K562 (cell line): ENCODE data around the gene ZNF564. TPM values are rescaled to one million over a fixed set of nuclear protein-coding genes. Genes with fewer than 3 reads are reported as not detected.

Source experiments
- CBX5 ChIP-seq: IDR thresholded peaks from 2 replicates; pipeline ENCODE4 v1.6.1; 2014; ENCODE audit warnings: low read depth, borderline replicate concordance
- CEBPG ChIP-seq, 3 experiments: fragments of 200-800 bp in 1 of 3; sonication (Bioruptor generic) in 1 of 3; sonication (generic) in 1 of 3; formaldehyde crosslinking in 1 of 3; IDR thresholded peaks in 2 of 3; conservative IDR thresholded peaks in 1 of 3; 2 replicates each; pipeline versions ENCODE4 v1.6.1 to v1.8.0; 2016 to 2022; ENCODE audit warnings: missing compliant biosample characterization in 2 of 3, missing genetic modification characterization in 2 of 3, mild to moderate bottlenecking in 1 of 3, missing genetic modification reagents in 1 of 3
- CHCHD3 ChIP-seq: fragments of 250-450 bp; sonication (Bioruptor Pico); IDR thresholded peaks from 2 replicates; pipeline ENCODE4 v2.1.2; 2022; ENCODE audit warnings: mild to moderate bottlenecking
- EWSR1 ChIP-seq: fragments of 450-650 bp; IDR thresholded peaks from 2 replicates; pipeline ENCODE4 v1.6.1; 2018; ENCODE audit warnings: borderline replicate concordance, mild to moderate bottlenecking, low read depth, moderate library complexity; ENCODE audit not compliant: partially characterized antibody
- HIVEP1 ChIP-seq: fragments of 250-450 bp; sonication (Bioruptor Pico); IDR thresholded peaks from 2 replicates; pipeline ENCODE4 v1.4.0; 2020; ENCODE audit warnings: mild to moderate bottlenecking
- MXI1 ChIP-seq: IDR thresholded peaks from 2 replicates; pipeline ENCODE4 v1.6.1; 2011; ENCODE audit warnings: low read depth, mild to moderate bottlenecking, improper control_type of control experiment, low read length
- NR2F6 ChIP-seq: fragments of 450-650 bp; formaldehyde crosslinking; IDR thresholded peaks from 2 replicates; pipeline ENCODE4 v1.4.0; 2020; ENCODE audit warnings: mild to moderate bottlenecking
- SMARCA5 ChIP-seq: fragments of 450-650 bp; IDR thresholded peaks from 2 replicates; pipeline ENCODE4 v1.6.1; 2016
- SNRNP70 ChIP-seq: fragments of 200-400 bp; formaldehyde crosslinking; optimal IDR thresholded peaks from 2 replicates; pipeline ENCODE3; 2017; ENCODE audit warnings: low read depth, low read length
- STAG1 ChIP-seq: sonication (generic); formaldehyde crosslinking; IDR thresholded peaks from 2 replicates; pipeline ENCODE4 v1.5.0; 2020; ENCODE audit warnings: missing genetic modification reagents, borderline replicate concordance
- TBL1XR1 ChIP-seq, 2 experiments: IDR thresholded peaks; 2 replicates each; pipeline ENCODE4 v1.6.1; 2012; ENCODE audit warnings: improper control_type of control experiment in 2 of 2, low read length in 2 of 2, mild to moderate bottlenecking in 1 of 2
- ZKSCAN8 ChIP-seq: fragments of 200-800 bp; sonication (Bioruptor generic); IDR thresholded peaks from 2 replicates; pipeline ENCODE4 v1.6.1; 2016; ENCODE audit warnings: missing genetic modification characterization, missing compliant biosample characterization
- ZNF165 ChIP-seq: fragments of 250-450 bp; sonication (Bioruptor Pico); IDR thresholded peaks from 2 replicates; pipeline ENCODE4 v1.4.0; 2020; ENCODE audit warnings: borderline replicate concordance
- ZNF644 ChIP-seq: fragments of 200-800 bp; sonication (Bioruptor generic); IDR thresholded peaks from 2 replicates; pipeline ENCODE4 v1.6.1; 2016; ENCODE audit warnings: low read depth, missing genetic modification characterization, missing compliant biosample characterization
- ZNF766 ChIP-seq: fragments of 200-800 bp; sonication (Bioruptor generic); conservative IDR thresholded peaks from 2 replicates; pipeline ENCODE4 v1.6.1; 2016; ENCODE audit warnings: missing genetic modification characterization, missing compliant biosample characterization
- ZZZ3 ChIP-seq: fragments of 450-650 bp; IDR thresholded peaks from 2 replicates; pipeline ENCODE4 v1.6.1; 2016; ENCODE audit warnings: antibody characterized with exemption, mild to moderate bottlenecking, moderate library complexity
- polyA plus RNA-seq, 8 experiments: library from polyadenylated mRNA; depleted of rRNA in 4 of 8; stranded (reverse) in 5 of 8; unstranded in 3 of 8; fragments of >200 nt; fragmentation: Nextera tagmentation in 2 of 8; fragmentation: Illumina TruSeq in 1 of 8; extraction: Ambion mirVana in 2 of 8; extraction: Trizol in 1 of 8; gene quantifications; 2 replicates each; pipeline versions ENCODE4 v1.2.1 to v1.2.3, GENCODE V29; 2011 to 2014; ENCODE audit warnings: inconsistent platforms in 1 of 8, missing spikeins in 1 of 8
- total RNA-seq, 7 experiments: library from RNA; depleted of rRNA in 6 of 7; stranded (reverse); fragments of >200 nt in 6 of 7; fragmentation: Illumina TruSeq in 2 of 7; extraction: Trizol in 2 of 7; gene quantifications; 2 replicates each; pipeline versions ENCODE4 v1.2.1 to v1.2.3, GENCODE V29; 2011 to 2021; ENCODE audit warnings: low replicate concordance in 1 of 7
- TF ChIP-seq, protein P1 (sequence below): fragments of 450-650 bp; IDR thresholded peaks from 2 replicates; pipeline ENCODE4 v1.6.1; 2016; ENCODE audit warnings: borderline replicate concordance
- TF ChIP-seq, protein P2 (sequence below): fragments of 250-450 bp; sonication (Bioruptor Pico); IDR thresholded peaks from 2 replicates; pipeline ENCODE4 v1.8.0; 2022; ENCODE audit warnings: inconsistent platforms
- TF ChIP-seq, protein P3 (sequence below): fragments of 450-650 bp; IDR thresholded peaks from 2 replicates; pipeline ENCODE4 v1.6.1; 2016; ENCODE audit warnings: low read depth, mild to moderate bottlenecking, moderate library complexity
- TF ChIP-seq, protein P4 (sequence below): sonication (generic); formaldehyde crosslinking; IDR thresholded peaks from 2 replicates; pipeline ENCODE4 v1.8.0; 2023; ENCODE audit warnings: mild to moderate bottlenecking, missing genetic modification reagents
- TF ChIP-seq, protein P5 (sequence below): fragments of 250-450 bp; sonication (Bioruptor Pico); IDR thresholded peaks from 2 replicates; pipeline ENCODE4 v1.5.1; 2021; ENCODE audit warnings: mild to moderate bottlenecking

The ZNF564 gene
- total and polyA plus RNA-seq, 9 of the 15 experiments (the other 6 are each of a cell fraction or from before 2014, with no cell fraction given): 1.4 to 8.1 (median 5.6) TPM

DNA sequence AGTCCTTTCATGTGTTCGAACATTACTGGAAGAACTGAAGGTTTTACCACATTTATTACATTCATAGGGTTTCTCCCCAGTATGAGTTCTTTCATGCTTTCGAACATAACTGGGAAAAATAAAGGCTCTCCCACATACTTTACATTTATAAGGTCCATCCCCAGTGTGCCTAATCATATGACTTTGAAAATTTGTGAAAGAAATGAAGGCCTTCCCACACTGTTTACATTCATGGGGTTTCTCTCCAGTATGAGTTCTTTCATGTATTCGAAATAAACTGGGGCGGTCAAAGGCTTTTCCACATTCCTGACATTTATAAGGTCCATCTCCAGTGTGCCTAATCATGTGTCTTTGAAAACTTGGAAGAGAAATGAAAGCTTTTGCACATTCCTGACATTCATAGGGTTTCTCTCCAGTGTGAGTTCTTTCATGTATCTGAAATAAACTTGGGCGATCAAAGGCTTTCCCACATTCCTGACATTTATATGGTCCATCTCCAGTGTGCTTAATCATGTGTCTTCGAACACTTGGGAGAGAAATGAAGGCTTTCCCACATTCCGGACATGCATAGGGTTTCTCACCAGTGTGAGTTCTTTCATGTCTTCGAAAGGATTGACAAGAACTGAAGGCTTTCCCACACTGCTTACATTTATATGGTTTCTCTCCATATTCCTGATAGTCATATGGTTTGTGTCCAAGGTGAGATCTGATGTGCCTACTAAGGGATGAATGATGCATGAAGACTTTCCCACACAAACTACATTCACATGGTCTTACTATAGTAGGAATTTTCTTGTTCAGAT, 24.0 kb downstream of the ZNF564 start (continued):
- TF ChIP-seq CEBPG (CRISPR knock-in tag; IDR thresholded peaks at IDR 0.05) (no peak), CEBPG (tag; conservative IDR thresholded peaks at IDR 0.05 in 1 of 2, IDR thresholded peaks at IDR 0.05 in 1 of 2) (no peak), SNRNP70 (no peak), ZZZ3 (no peak), CHCHD3 (no peak), MXI1 (no peak), SMARCA5 (0 out of 2 replicates have a peak, but pooled peaks have one; percentile 23), CBX5 (peak; percentile 98; the same call in 1 of the 2 replicates), ZKSCAN8 (CRISPR knock-in tag) (no peak), TBL1XR1 (IDR thresholded peaks at IDR 0.05; ENCODE audit: low read length in 2 of 2) (no peak), ZNF766 (CRISPR knock-in tag) (peak; percentile 76), ZNF165 (CRISPR knock-in tag) (no peak), EWSR1 (no peak), ZNF644 (tag) (no peak), NR2F6 (CRISPR knock-in tag) (no peak), HIVEP1 (no peak), STAG1 (CRISPR knock-in tag) (no peak)
- TF ChIP-seq, protein P1, sequence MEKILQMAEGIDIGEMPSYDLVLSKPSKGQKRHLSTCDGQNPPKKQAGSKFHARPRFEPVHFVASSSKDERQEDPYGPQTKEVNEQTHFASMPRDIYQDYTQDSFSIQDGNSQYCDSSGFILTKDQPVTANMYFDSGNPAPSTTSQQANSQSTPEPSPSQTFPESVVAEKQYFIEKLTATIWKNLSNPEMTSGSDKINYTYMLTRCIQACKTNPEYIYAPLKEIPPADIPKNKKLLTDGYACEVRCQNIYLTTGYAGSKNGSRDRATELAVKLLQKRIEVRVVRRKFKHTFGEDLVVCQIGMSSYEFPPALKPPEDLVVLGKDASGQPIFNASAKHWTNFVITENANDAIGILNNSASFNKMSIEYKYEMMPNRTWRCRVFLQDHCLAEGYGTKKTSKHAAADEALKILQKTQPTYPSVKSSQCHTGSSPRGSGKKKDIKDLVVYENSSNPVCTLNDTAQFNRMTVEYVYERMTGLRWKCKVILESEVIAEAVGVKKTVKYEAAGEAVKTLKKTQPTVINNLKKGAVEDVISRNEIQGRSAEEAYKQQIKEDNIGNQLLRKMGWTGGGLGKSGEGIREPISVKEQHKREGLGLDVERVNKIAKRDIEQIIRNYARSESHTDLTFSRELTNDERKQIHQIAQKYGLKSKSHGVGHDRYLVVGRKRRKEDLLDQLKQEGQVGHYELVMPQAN: no peak
- TF ChIP-seq, protein P2, sequence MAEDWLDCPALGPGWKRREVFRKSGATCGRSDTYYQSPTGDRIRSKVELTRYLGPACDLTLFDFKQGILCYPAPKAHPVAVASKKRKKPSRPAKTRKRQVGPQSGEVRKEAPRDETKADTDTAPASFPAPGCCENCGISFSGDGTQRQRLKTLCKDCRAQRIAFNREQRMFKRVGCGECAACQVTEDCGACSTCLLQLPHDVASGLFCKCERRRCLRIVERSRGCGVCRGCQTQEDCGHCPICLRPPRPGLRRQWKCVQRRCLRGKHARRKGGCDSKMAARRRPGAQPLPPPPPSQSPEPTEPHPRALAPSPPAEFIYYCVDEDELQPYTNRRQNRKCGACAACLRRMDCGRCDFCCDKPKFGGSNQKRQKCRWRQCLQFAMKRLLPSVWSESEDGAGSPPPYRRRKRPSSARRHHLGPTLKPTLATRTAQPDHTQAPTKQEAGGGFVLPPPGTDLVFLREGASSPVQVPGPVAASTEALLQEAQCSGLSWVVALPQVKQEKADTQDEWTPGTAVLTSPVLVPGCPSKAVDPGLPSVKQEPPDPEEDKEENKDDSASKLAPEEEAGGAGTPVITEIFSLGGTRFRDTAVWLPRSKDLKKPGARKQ: no peak
- TF ChIP-seq, protein P3, sequence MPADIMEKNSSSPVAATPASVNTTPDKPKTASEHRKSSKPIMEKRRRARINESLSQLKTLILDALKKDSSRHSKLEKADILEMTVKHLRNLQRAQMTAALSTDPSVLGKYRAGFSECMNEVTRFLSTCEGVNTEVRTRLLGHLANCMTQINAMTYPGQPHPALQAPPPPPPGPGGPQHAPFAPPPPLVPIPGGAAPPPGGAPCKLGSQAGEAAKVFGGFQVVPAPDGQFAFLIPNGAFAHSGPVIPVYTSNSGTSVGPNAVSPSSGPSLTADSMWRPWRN: no peak
- TF ChIP-seq, protein P4, sequence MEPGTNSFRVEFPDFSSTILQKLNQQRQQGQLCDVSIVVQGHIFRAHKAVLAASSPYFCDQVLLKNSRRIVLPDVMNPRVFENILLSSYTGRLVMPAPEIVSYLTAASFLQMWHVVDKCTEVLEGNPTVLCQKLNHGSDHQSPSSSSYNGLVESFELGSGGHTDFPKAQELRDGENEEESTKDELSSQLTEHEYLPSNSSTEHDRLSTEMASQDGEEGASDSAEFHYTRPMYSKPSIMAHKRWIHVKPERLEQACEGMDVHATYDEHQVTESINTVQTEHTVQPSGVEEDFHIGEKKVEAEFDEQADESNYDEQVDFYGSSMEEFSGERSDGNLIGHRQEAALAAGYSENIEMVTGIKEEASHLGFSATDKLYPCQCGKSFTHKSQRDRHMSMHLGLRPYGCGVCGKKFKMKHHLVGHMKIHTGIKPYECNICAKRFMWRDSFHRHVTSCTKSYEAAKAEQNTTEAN (CRISPR knock-in tag): no peak
- TF ChIP-seq, protein P5, sequence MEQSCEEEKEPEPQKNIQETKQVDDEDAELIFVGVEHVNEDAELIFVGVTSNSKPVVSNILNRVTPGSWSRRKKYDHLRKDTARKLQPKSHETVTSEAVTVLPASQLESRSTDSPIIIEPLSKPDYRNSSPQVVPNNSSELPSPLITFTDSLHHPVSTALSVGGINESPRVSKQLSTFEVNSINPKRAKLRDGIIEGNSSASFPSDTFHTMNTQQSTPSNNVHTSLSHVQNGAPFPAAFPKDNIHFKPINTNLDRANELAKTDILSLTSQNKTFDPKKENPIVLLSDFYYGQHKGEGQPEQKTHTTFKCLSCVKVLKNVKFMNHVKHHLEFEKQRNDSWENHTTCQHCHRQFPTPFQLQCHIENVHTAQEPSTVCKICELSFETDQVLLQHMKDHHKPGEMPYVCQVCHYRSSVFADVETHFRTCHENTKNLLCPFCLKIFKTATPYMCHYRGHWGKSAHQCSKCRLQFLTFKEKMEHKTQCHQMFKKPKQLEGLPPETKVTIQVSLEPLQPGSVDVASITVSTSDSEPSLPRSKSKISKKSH: peak; percentile 80
